HAP-1 (cell line): ENCODE results near the gene SLC25A11.
A peak's percentile ranks its signal among the peaks of the same experiment; 100 is the strongest.

Experiments
- DNase-seq, 2 experiments: peaks; one replicate each; pipeline ENCODE4 v3.0.0-alpha.2; 2016 to 2020; ENCODE audit warnings: low spot score in 2 of 2
- H3K27me3 ChIP-seq: fragments of 250-450 bp; sonication (Bioruptor Pico); 2 replicates; pipeline ENCODE4 v1.5.1; 2020; ENCODE audit warnings: low read depth, mild to moderate bottlenecking, moderate library complexity
- H3K36me3 ChIP-seq: fragments of 250-450 bp; sonication (Bioruptor Pico); replicated peaks from 2 replicates; pipeline ENCODE4 v1.5.1; 2020; ENCODE audit warnings: mild to moderate bottlenecking
- H3K4me1 ChIP-seq: fragments of 250-450 bp; sonication (Bioruptor Pico); 2 replicates; pipeline ENCODE4 v1.5.1; 2020; ENCODE audit warnings: mild to moderate bottlenecking
- H3K4me3 ChIP-seq: fragments of 250-450 bp; sonication (Bioruptor Pico); 2 replicates; pipeline ENCODE4 v1.5.1; 2020; ENCODE audit warnings: mild to moderate bottlenecking, moderate library complexity
- H3K9me3 ChIP-seq: fragments of 250-450 bp; sonication (Bioruptor Pico); 2 replicates; pipeline ENCODE4 v1.5.1; 2020; ENCODE audit warnings: mild to moderate bottlenecking, moderate library complexity
- in situ Hi-C: fragments of 300-500 bp; cut with MboI; formaldehyde crosslinking; loops from 3 replicates; pipeline ENCODE4 v1.14.3; 2020; ENCODE audit warnings: low sequenced_read_pairs, inconsistent platforms, mixed read lengths

The SLC25A11 gene

DNA sequence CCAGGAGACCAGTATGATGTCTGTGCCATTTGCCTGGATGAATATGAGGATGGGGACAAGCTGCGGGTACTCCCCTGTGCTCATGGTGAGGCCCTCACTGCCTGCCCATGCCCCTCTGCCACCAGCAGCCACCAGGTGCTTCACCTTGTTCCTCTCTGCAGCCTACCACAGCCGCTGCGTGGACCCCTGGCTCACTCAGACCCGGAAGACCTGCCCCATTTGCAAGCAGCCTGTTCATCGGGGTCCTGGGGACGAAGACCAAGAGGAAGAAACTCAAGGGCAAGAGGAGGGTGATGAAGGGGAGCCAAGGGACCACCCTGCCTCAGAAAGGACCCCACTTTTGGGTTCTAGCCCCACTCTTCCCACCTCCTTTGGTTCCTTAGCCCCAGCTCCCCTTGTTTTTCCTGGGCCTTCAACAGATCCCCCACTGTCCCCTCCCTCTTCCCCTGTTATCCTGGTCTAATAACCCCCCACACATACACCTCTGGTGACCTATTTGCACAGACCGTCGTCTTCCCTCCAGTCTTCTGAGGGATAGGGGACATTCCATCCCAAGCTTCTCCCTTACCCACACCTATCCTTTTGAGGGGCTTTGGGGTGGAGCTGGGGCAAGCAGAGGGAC lies 4.8 kb upstream of the SLC25A11 start:
- in situ Hi-C loops: no loop called here
- Histone ChIP-seq H3K9me3 (no peaks in the 10 kb centered on the region), H3K27me3 (no peaks in the 10 kb centered on the region), H3K36me3 (peaks cover 63% of the 10 kb centered on the region), H3K4me1 (peaks cover 9% of the 10 kb centered on the region), H3K4me3 (no peak overlapping the region)
- DNase-seq: no peak

DNA sequence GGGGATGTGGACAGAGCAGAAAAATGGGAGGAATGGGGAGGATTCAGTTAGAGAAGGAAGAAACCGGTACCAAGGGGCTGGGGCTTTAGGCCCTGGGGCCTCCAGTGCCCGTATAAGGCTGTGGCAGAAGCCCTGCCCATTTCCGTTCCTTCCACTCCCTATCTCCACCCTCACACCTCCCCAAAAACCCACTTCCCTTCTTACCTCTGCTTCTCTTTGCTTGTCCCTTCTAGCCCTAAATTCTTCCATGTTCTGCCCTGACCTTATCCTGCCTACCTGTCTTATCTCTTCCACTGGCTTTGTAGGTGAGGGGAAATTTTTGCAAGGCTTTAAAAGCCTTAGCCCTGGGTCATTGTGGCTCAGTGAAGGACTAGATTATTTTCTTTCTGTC lies 4.3 kb upstream of the SLC25A11 start:
- no peak for DNase-seq
- in situ Hi-C loops: no loop called here
- H3K27me3 ChIP-seq: no peaks in the 10 kb centered on the region
- H3K4me1 ChIP-seq: peaks cover 8% of the 10 kb centered on the region
- peaks cover 63% of the 10 kb centered on the region for H3K36me3 ChIP-seq
- H3K9me3 ChIP-seq: no peaks in the 10 kb centered on the region
- no peak overlapping the region for H3K4me3 ChIP-seq

DNA sequence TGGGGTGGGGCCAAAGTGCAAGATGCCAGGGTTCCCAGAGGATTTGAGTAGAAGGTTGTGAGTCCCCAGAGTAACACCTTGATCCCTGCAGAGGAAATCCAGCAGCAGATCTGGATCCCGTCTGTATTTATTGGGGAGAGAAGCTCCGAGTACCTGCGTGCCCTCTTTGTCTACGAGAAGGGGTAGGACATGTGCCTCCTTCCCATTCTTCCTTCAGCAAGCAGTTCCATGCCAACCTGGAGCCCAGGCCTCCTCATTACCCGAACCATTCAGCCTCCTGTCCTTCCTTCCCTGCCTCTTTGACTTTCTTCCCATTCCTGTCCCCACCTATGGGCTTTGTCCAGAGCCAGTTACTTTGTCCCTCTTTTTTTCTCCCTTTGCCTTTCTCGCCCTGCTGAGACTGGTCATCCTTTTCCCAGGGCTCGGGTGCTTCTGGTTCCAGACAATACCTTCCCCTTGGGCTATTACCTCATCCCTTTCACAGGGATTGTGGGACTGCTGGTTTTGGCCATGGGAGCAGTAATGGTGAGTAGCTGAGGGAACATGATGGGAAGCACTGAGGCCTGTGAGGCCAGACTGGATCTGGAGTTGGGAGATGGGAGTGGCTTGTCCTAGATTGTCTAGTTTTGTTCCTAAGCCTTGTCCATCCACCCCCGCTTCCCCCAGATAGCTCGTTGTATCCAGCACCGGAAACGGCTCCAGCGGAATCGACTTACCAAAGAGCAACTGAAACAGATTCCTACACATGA lies 3.1 kb upstream of the SLC25A11 start:
- H3K4me1 ChIP-seq: peaks cover 14% of the 10 kb centered on the region
- in situ Hi-C loops: no loop called here
- H3K4me3 ChIP-seq: no peak overlapping the region
- no peak for DNase-seq
- no peaks in the 10 kb centered on the region for H3K27me3 ChIP-seq
- peaks cover 69% of the 10 kb centered on the region for H3K36me3 ChIP-seq
- H3K9me3 ChIP-seq: no peaks in the 10 kb centered on the region

DNA sequence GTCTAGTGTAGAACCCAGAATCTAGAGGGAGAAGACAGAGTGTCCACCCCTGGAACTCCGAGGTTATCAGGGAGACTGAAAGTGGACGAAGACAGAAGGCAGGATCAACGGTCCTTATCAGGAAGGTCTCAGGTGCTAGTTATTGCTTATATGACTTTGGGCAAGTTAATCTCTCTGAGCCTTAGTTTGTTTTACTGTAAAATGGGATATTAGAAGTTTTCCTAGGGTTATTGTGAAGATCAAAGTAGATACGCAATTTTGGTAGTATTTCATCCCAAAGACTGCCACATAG lies 1.4 kb upstream of the SLC25A11 start:
- Histone ChIP-seq H3K27me3 (no peaks in the 10 kb centered on the region), H3K4me3 (peak overlapping the region; percentile 70), H3K4me1 (peaks cover 14% of the 10 kb centered on the region), H3K9me3 (no peaks in the 10 kb centered on the region), H3K36me3 (peaks cover 69% of the 10 kb centered on the region)
- in situ Hi-C loops: no loop called here
- DNase-seq: no peak

DNA sequence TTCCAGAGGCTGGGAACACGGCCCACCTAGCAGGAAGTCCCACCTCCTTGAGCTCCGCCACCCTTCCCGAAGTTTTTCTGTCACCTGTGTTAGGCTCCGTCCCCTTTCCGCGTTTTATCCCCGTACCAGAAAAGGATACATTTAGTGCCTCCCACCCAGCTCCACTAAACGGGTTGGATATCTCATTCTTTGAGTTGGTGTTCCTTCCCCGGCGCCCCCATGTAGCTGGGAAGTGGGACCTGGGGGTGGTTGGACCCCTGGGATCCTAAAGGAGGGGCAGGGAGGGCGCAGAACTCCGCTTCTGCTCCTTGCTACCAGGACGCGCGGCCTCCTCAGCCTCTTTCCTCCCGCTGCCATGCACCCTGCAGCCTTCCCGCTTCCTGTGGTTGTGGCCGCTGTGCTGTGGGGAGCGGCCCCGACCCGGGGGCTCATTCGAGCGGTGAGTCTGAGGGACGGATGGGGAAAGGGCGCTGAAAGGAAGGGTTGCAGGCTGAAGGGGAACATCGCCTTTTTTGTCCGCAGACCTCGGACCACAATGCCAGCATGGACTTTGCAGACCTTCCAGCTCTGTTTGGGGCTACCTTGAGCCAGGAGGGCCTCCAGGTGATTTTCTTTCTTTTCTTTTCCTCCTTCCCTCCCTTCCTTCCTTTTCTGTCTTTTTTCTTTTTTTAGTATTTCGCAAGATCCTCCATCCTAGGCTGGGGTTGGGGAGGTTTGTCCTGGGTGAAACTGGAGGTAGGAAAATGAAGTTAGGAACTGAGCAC lies 891 bp upstream of the SLC25A11 start:
- peaks cover 14% of the 10 kb centered on the region for H3K4me1 ChIP-seq
- peak overlapping the region; percentile 70 for H3K4me3 ChIP-seq
- H3K36me3 ChIP-seq: peaks cover 64% of the 10 kb centered on the region
- no peaks in the 10 kb centered on the region for H3K9me3 ChIP-seq
- DNase-seq: peak; percentile 90 to 91
- in situ Hi-C loops: no loop called here
- H3K27me3 ChIP-seq: no peaks in the 10 kb centered on the region

DNA sequence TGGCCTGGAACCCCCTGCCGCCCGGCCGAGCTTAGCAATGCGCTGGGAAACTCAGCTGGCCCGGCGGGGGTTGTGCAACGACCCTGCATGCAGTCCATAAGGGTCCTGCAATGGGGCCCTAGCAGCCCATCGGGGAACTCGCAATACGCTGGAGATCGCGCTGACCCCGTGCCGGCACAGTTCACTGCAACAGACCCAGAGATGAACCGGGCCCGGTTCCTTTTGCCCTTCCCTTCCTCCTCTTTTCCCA lies 375 bp downstream of the SLC25A11 start:
- in situ Hi-C loops: no loop called here
- Histone ChIP-seq H3K4me3 (peak overlapping the region; percentile 70), H3K36me3 (peaks cover 51% of the 10 kb centered on the region), H3K4me1 (peaks cover 14% of the 10 kb centered on the region), H3K27me3 (no peaks in the 10 kb centered on the region), H3K9me3 (no peaks in the 10 kb centered on the region)
- DNase-seq: no peak

DNA sequence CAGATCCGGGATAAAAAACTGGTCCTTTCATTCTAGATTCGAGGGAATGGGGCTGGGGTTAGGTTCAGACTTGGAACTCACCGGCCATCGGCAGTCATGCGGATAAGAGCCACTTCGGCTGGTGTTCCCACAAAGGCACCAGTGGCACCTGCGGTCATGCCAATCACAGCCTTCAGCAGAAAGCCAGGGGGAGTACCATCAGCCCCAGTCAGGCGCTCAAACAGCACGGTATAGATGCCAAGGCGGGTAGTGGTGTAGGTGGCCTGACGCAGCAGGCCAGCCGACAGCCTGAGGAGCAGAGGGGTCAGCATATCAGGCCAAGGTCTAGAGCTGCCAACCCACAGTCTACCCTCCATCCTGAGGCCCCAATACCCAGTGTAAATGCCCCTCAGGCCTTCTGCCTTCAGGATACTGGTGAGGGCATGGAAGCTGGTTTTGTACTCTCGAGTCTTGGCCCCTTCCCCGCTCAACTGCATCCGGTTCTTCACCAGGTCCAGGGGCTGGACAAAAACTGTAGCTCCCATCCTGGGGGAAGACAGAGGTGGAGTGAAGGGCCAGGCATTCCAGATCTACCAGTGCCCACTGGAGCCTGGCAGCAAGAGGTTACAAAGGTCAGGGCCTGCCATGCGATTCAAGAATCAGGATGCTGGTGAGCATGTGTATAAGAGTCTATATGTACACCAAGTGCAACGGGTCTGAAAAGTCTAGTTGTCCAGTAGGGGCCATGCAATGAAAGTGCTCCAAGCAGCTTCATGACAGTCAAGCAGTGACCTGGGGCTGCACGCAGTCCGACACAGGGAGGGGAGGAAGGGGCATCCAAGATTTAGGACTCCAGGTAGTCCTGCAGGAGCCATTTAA lies 929 bp downstream of the SLC25A11 start:
- Histone ChIP-seq H3K27me3 (no peaks in the 10 kb centered on the region), H3K36me3 (peaks cover 46% of the 10 kb centered on the region), H3K4me3 (peak overlapping the region; percentile 70), H3K4me1 (peaks cover 14% of the 10 kb centered on the region), H3K9me3 (no peaks in the 10 kb centered on the region)
- DNase-seq: no peak
- in situ Hi-C loops: no loop called here

DNA sequence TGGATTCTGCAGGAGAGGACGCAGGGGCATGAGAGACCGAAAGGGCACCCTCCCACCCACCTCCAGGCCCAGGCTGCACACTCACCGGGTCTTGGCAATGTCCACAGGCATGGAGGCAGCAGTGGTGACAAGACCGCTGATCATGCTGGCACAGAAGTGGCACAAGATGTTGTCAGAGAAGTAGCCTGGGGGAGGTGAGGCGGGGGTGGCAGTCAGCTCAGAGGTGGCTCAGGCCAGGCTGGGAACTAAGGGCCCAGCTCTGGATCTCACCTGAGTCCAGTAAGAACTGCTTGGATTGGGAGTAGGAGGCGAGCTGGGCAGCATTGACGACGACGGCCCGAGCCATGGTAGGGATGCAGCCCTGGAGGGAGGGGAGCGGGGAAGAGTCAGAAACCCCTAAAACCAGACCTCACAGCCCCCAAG lies 1.8 kb downstream of the SLC25A11 start:
- Histone ChIP-seq H3K4me1 (peaks cover 14% of the 10 kb centered on the region), H3K27me3 (no peaks in the 10 kb centered on the region), H3K9me3 (no peaks in the 10 kb centered on the region), H3K4me3 (no peak overlapping the region), H3K36me3 (peaks cover 37% of the 10 kb centered on the region)
- in situ Hi-C loops: no loop called here
- DNase-seq: no peak

DNA sequence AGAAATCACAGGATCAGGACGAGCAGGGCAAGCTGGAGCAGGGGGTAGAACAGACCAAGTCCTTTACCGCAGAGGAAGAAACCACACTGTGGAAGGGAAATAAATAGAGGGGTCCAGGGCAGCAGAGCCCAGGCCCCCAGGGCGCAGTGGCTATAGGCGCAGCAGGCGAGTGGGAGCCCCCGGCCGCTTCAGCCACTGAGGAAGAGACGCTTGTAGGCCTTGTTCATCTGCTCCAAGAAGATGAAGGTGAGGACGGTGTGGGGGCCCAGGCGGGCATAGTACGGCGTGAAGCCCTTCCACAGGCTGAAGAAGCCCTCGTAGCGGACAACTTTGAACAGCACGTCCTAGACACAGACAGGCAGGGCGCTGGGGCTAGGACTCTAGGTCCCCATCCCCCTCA lies 2.3 kb downstream of the SLC25A11 start:
- in situ Hi-C loops: no loop called here
- DNase-seq: no peak

DNA sequence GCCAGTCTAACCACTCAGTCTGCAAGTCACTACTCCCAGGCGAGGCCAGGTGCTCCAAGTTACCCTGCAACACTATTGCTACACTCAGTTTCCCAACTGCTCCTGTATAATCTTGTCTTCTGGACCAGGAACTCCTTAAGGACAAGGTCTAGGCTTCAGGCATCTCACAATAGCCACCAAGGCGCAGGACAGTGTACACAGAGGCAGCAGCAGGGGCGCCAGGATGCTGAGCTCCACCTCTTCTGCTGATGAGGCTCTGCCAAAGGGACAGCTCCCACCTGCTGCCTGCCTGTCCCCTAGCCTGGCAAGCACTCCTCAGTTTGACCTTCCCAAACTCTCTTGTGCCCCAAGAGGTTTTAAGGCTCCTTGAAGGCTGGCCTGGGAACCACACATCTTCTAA lies 3.4 kb downstream of the SLC25A11 start:
- H3K4me3 ChIP-seq: no peak overlapping the region
- peaks cover 8% of the 10 kb centered on the region for H3K4me1 ChIP-seq
- no peaks in the 10 kb centered on the region for H3K27me3 ChIP-seq
- H3K9me3 ChIP-seq: no peaks in the 10 kb centered on the region
- peaks cover 24% of the 10 kb centered on the region for H3K36me3 ChIP-seq
- in situ Hi-C loops: no loop called here
- no peak for DNase-seq

More for the DNA sequence above, 2.3 kb downstream of the SLC25A11 start:
- H3K36me3 ChIP-seq: peaks cover 32% of the 10 kb centered on the region
- peaks cover 14% of the 10 kb centered on the region for H3K4me1 ChIP-seq
- no peak overlapping the region for H3K4me3 ChIP-seq
- no peaks in the 10 kb centered on the region for H3K27me3 ChIP-seq
- H3K9me3 ChIP-seq: no peaks in the 10 kb centered on the region

DNA sequence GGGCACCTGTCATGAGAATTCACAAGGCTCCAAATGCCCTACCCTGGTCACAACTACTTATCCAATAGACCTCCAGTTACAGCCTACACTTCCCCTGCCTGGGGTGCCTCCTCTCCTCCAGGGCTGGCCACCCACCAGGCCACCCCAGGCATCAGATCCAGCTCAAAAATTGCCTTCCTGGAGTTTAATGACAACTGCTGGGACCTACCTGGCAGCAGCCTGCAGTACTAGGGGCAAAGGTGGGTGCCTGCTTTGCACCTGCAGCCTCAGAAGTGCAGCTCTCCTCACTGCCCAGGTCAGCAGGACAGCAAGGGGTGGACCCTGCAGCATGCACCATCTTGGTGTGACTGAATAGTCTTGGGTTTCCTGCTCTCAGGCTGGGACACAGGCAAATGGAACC lies 4.2 kb downstream of the SLC25A11 start:
- DNase-seq: no peak
- no peaks in the 10 kb centered on the region for H3K9me3 ChIP-seq
- no peaks in the 10 kb centered on the region for H3K27me3 ChIP-seq
- in situ Hi-C loops: no loop called here
- H3K36me3 ChIP-seq: peaks cover 23% of the 10 kb centered on the region
- peaks cover 6% of the 10 kb centered on the region for H3K4me1 ChIP-seq
- no peak overlapping the region for H3K4me3 ChIP-seq

DNA sequence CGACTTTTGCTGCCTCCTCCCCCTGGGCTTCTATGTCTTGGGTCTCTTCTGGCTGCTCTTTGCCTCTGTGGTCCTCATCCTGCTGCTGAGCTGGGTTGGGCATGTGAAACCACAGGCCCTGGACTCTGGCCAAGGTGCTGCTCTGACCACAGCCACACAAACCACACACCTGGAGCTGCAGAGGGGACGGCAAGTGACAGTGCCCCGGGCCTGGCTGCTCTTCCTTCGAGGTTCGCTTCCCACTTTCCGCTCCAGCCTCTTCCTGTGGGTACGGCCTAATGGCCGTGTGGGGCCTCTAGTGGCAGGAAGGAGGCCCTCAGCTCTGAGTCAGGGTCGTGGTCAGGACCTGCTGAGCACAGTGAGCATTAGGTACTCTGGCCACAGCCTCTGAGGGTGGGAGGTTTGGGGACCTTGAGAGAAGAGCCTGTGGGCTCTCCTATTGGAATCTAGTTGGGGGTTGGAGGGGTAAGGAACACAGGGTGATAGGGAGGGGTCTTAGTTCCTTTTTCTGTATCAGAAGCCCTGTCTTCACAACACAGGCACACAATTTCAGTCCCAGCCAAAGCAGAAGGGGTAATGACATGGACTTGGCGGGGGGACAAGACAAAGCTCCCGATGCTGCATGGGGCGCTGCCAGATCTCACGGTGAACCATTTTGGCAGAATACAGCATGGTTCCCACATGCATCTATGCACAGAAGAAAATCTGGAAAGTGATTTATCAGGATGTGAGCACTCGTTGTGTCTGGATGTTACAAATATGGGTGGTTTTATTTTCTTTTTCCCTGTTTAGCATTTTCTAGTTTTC lies 5.5 kb downstream of the SLC25A11 start:
- no peaks in the 10 kb centered on the region for H3K9me3 ChIP-seq
- no peak for DNase-seq
- H3K36me3 ChIP-seq: peaks cover 23% of the 10 kb centered on the region
- H3K27me3 ChIP-seq: no peaks in the 10 kb centered on the region
- no peak overlapping the region for H3K4me3 ChIP-seq
- peaks cover 6% of the 10 kb centered on the region for H3K4me1 ChIP-seq
- in situ Hi-C loops: no loop called here

DNA sequence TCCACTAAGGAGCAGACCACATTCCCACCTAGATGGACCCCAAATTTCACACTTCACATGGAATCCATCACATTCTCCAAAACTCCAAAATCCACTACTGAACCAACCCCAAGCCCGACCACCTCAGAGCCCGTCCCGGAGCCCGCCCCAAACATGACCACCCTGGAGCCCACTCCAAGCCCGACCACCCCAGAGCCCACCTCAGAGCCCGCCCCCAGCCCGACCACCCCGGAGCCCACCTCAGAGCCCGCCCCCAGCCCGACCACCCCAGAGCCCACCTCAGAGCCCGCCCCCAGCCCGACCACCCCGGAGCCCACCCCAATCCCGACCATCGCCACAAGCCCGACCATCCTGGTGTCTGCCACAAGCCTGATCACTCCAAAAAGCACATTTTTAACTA lies 6.2 kb downstream of the SLC25A11 start:
- H3K4me3 ChIP-seq: no peak overlapping the region
- H3K9me3 ChIP-seq: no peaks in the 10 kb centered on the region
- in situ Hi-C loops: no loop called here
- H3K27me3 ChIP-seq: no peaks in the 10 kb centered on the region
- DNase-seq: no peak
- H3K4me1 ChIP-seq: peaks cover 3% of the 10 kb centered on the region
- H3K36me3 ChIP-seq: peaks cover 21% of the 10 kb centered on the region
